Activated CD4-positive, CD25-positive, alpha-beta regulatory T cell (primary cell): Measurements from ENCODE around the gene FBXO41.
A peak's percentile ranks its signal among the peaks of the same experiment; 100 is the strongest.

Experiments used
- DNase-seq, 4 experiments: peaks; one replicate each; lab custom pipeline; 2025; lab: John Stamatoyannopoulos, UW

Gene FBXO41

GRCh38 chr2:73290049-73290839, 6.0 kb upstream of the FBXO41 start:
- no peak for DNase-seq

DNA sequence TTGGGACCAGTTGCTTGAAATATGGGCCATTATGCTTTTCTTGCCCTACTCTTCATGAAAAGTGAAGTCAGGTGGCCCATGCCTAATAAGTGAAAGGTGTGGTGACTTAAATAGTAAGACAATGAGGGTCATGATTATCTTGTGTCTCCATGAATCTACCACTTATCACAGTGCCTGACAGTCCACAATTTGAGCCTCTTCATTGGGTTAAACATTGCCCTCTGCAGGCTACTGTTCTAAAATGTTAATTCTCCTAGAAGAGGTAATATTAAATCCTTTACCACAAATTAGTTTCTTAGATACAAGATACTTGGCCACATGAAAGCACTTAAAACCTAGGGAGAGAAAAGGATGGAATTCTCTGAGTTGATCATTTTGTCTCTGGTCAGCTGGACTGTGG, 5.0 kb upstream of the FBXO41 start:
- DNase-seq = no peak

DNA sequence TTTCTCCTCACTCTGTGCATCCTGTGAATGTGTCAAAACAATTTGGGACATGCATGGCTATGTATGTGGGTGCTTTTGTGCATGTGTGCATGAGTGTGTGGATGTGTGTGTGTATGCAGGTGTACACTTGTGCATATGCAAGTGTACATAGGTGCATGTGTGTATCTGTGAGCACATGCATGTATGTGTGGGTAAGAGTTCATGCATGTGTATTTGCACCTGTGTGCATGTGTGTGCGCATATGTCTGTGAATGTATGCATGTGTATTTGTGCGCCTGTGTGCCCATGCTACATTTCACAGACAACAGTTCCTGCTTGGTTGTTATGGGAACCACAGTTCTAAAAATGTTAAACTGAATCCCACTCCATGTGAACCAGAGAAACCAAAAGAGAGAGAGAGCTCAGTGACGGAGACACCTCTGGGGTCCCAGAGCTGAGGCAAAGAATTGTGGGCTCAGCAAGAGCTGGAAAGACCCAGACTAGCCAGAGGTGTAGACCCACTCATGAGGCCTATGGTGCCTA, 1.9 kb upstream of the FBXO41 start:
- no peak for DNase-seq

DNA sequence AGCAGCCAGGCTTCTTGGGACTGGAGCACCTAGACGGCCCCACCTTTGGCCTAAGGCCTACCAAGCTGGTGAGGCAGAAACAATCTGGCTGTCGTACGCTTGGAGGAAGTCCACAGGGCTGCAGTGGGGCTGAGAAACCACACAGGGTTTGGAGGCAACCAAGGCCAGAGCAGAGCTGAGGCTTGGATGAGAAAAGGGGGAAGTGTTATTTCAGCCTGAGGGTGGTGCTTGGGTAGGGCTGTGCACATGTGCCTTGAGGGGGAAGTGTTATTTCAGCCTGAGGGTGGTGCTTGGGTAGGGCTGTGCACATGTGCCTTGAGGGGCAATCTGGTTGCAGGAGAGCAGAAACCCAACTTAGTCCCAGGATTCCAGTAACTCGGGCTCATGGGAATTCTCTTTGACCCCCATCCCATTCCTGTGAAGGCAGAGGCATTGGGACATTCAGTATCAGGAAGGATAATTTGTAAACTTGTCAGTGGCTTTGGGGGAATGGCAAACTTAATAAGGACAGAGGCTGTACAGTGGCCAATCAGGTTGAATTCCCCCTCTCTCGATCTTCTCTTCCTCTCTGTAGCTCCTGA, 971 bp upstream of the FBXO41 start:
- DNase-seq = no peak

- DNase-seq = no peak
These were observed 558 bp downstream of the FBXO41 start for GRCh38 chr2:73283545-73284295.

GRCh38 chr2:73282924-73283544, 1.2 kb downstream of the FBXO41 start:
- DNase-seq = no peak

DNA sequence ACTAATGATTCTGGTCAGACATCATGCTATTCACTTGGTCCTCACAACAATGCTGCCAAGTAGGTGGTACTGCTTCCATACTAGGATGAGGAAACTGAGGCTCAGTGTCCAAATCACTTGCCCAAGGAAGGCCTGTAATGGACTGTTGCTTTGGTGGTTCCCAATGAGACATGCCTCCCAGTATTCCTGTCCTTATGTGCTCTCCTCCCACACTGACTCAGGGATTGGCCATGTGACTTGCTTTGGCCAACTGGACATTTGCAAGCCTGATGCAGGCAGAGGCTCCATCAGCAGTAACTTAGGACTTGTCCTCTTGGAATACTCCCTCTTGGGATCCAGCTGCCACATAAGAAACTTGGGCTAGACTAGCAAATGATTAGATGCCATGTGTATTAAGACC, 3.0 kb downstream of the FBXO41 start:
- DNase-seq = no peak

DNA sequence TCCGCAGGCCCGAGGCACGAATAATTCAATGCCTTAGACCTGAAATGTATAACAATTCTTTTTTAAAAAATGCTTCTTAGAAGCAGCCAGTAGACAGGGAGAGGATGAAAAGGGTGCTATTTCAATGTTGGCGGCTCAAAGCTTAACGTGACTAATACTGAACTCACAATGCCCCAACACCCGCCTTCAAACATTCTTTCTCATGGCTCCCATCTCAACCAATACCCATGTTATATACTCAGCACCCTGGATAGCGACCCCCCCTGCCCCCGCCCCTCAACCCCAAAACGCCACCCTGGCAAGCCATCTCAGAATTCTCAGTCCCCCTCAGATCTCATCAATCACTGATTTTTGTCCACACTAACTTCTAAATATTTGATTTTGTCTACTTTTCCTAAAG, 4.4 kb downstream of the FBXO41 start:
- no peak for DNase-seq

DNA sequence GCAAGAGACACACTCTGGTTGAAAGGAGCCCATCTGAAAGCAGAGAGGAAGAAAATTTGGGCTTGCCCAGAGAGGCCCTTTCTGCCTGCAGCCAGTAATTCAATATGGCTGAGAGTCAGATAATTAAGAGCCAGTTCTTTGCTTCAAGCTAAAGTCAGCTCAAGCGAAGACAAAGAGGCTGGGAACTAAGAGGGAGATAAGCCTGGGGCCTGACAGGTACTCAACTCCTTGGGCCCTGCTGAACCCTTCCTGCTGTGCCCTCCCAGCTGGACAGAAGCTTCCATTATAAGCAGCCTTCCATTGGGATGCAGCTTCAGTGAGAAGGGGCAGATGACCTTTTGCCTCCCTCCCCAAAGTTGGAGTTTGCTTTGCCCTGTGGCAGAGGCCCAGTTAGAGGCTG, 12.0 kb downstream of the FBXO41 start:
- DNase-seq = no peak

DNA sequence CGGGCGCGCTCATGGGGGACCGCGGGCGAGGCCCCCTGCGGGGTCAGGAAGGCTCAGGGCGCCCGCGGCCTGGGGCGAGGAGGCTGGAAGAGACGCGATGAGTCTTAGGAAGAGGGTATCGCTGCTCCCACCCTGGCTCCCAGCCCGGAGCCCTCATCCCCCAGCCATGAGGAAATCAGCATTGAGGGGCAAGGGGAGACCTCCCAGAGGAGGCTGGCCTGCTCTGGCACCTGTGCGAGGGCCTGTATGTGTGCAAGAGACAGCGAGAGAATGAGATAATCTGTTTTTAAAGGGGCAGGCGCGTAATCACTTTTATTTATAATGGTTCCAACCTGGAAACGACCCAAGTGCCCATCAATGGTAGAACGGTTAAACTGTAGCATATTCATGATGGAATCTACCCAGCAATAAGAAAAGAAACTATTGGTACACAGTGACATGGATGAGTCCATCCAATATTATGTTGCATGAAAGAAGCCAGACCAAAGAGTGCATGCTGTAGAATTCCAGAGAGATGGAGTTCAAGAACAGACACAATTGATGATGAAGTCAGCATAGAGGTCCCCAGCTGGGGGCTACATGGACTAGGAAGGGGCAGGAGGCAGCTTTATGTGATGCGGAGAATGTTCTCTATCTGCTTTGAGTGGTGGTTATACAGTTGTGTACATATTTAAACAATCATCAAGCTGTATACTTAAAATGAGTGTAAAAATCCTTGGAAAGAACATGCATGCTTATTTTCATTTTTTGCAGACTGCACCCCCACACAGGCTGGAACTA, 14.4 kb downstream of the FBXO41 start:
- DNase-seq = no peak

- peak; percentile 12 to 67 (median 42) for DNase-seq
These were observed 15.2 kb downstream of the FBXO41 start for GRCh38 chr2:73268830-73269685.

DNA sequence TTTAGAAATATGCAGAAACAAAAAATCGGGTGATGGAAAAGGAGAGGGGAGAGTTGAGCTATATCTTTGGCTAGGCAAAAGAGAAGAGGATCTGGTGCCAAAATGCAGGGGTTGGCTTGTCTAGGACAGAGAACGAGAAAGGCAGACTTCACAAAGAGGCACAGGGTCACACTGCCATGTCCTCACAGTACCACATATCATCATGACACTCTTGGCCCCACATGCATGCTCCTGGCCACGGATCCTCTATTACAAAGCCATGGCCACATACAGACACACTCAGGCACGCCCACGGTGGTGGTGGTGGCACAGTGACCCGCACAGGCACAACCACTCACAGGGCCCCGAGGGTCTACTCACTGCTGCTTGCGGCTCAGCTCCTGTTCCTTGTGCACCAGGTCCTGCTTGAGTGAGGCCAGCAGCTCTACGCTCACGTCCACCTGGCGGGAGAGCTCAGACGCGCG, 15.9 kb downstream of the FBXO41 start:
- DNase-seq = no peak

DNA sequence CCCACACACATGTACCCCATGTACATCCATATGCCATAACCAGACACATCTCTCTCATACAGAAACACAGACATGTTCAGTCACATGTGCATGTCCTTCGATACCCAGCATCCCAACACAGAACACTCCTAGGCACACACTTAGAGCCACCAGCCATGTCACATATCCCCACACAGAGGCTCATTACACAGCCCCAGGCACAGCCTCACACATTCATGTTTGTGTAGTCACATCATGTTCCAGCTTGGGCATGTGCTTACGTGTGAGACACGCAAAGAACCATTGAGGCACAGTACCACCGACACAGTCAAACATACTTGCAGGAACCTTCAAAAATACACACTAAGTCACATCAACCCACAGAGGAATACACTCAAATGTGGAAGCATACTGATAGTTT, 17.3 kb downstream of the FBXO41 start:
- DNase-seq = no peak

DNA sequence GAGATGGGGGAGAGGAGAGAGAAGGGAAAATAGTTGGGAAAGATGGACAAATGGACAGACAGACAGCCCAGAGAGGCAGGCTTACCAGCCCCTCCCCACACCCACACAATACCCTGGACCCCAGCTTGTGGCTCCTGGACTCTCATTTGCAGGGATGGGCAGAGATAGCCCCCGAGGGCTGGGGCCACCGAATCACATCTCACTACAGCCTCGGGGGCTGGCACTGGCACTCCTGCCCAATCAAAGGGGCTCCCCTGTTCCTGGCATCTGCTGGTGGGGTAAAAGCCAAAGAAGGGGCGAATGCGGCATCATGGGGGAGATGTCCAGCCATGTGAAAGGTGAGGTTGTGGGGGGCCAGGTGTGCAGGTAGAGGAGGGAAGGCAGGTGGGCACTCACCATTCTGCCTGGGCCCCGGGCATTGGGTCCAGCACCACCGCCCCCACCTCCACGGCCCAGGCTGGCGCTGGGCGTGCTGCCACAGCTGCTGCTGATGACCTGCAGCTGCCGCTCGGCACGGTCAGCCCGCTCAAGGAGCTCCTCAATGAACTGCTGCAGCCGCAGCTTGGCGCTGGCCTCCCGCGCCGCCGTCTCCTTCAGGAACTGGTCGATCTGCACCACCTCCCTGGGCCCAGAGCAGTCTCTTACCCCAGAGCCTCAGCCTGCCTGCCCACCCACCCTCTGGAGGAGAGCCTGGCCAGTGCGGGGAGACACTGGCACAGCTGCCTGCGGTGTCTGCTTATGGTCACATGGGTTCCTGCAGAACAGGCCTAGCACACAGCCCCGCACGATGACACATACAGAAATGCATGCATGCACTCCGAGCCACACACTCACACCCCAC, 18.0 kb downstream of the FBXO41 start:
- DNase-seq = no peak

DNA sequence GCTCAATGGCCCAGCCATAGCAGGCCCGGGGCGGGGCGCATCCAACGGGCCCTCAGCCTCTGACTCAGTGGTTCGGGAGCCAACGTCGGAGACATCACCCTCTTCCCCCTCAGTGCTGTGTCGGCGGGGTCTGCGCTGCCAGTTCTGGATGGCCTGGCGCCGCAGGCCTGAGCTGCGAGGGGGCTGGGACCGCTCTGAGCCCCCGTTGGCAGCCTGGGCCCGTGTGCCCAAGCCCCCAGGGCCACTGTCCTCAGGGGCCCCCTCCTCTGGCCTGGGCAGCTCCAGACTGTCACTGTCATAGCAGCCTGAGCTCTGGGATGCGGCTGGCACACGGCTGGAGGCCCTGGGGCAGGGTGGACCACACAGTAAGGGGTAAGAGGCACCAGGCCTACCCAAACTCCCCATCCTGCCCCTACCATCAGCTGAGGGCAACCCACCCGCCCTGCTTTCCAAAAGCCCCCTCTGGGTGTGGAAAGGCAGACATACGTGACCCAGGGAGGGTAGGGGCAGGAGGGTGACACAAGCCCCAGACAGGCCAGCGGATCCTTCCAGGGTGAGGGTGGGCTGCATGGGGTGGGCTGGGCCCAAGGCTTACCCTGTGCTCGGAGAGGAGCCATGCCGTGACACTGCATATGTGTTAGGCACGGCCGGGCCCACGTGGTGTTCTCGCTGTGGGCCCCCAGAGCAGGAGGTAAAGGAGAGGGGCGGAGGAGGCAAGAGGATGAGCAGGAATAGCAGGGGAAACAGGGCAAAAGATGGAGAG, 18.8 kb downstream of the FBXO41 start:
- no peak for DNase-seq

GRCh38 chr2:73264783-73265182, 19.5 kb downstream of the FBXO41 start:
- no peak for DNase-seq

DNA sequence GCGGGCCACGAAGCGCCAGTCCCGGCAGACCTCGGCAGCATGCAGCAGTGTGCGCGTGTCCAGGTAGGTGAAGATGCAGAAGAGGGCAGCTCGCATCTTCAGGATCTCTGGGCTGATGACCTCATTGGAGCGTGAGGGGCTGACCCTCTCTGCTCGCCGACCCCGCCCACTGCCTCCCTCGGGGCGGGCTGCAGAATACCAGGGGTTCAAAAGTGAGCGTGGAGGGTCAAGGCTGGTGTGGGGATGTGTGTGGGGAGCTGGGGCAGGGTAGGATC, 20.0 kb downstream of the FBXO41 start:
- no peak for DNase-seq

GRCh38 chr2:73263540-73264331, 20.5 kb downstream of the FBXO41 start:
- no peak for DNase-seq
